IgD-negative memory B cell (primary cell): ENCODE results near the gene KIAA1217. TPM values are rescaled to one million over a fixed set of nuclear protein-coding genes. Genes with fewer than 3 reads are reported as not detected.

Experiments used
- H3K27ac Mint-ChIP-seq, 3 donors: one replicate each; pipeline ENCODE4 v1.8.0; 2020 to 2022; ENCODE audit warnings: mild to moderate bottlenecking in 3 of 3, mixed read lengths in 3 of 3, moderate library complexity in 1 of 3
- H3K27me3 Mint-ChIP-seq: one replicate; pipeline ENCODE4 v1.8.0; 2021; ENCODE audit warnings: mixed read lengths
- H3K36me3 Mint-ChIP-seq: one replicate; pipeline ENCODE4 v1.8.0; 2020; ENCODE audit warnings: mild to moderate bottlenecking, mixed read lengths
- H3K4me1 Mint-ChIP-seq, 3 donors: one replicate each; pipeline ENCODE4 v1.8.0; 2020 to 2022; ENCODE audit warnings: mixed read lengths in 3 of 3, mild to moderate bottlenecking in 1 of 3
- H3K4me3 Mint-ChIP-seq, 4 donors: one replicate each; pipeline ENCODE4 v1.8.0; 2020 to 2022; ENCODE audit warnings: mild to moderate bottlenecking in 4 of 4, mixed read lengths in 4 of 4, moderate library complexity in 3 of 4
- H3K9me3 Mint-ChIP-seq, 3 donors: one replicate each; pipeline ENCODE4 v1.8.0; 2020 to 2021; ENCODE audit warnings: mixed read lengths in 3 of 3, mild to moderate bottlenecking in 1 of 3
- polyA plus RNA-seq: library from polyadenylated mRNA; unstranded; fragments of 300-500 nt; fragmentation: Illumina TruSeq; gene quantifications from one replicate; pipeline ENCODE4 v1.2.3, GENCODE V29; 2021

The KIAA1217 gene
- polyA plus RNA-seq, 1 donor from 2014 or later, result not detected

DNA sequence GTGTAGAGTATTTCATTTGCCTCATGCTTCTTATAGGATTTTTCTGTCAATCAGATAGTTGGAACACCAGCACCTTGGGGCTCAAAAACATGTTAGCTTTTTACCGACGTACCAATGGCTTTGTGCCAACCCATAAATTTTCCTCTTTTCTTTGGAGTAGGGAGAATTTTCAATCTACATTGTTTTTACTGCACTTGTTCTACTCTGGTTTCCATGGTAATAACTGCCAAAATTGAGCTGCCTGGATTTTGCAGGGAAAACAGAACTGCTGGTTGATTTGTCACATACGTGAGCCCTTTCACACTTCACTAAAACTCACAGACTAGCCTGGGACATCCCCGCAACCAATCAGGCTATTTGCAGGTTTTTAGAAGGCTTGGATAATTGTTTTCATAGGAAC is 325.0 kb downstream of the KIAA1217 start:
- peaks cover 2% of the 10 kb centered on the region for H3K27me3 Mint-ChIP-seq
- H3K4me3 Mint-ChIP-seq, result no peak overlapping the region
- H3K4me1 Mint-ChIP-seq, result no peaks in the 10 kb centered on the region
- H3K36me3 Mint-ChIP-seq, result no peaks in the 10 kb centered on the region
- peaks cover 0 to 4% (median 0%) of the 10 kb centered on the region in 3 donors for H3K9me3 Mint-ChIP-seq
- H3K27ac Mint-ChIP-seq, result no peak overlapping the region

DNA sequence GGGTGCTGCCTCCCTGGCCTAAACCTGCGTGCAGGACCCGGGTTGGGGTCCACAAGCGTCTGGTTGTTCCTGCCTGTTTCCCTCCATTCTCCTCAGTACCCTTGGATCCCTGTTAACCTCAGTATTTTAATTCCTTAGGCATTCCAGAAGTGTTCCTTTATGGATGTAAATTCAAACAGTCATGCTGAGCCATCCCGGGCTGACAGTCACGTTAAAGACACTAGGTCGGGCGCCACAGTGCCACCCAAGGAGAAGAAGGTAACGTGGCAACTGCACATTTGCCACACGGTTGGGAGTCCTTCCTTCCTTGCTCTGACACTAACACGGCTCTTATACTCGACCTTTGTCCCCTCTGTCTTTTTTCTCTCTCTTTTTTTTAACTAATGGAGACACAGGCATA is 327.7 kb downstream of the KIAA1217 start:
- peaks cover 0 to 4% (median 0%) of the 10 kb centered on the region in 3 donors for H3K9me3 Mint-ChIP-seq
- no peaks in the 10 kb centered on the region for H3K27me3 Mint-ChIP-seq
- peaks cover 0 to 1% (median 0%) of the 10 kb centered on the region in 3 donors for H3K4me1 Mint-ChIP-seq
- no peaks in the 10 kb centered on the region for H3K36me3 Mint-ChIP-seq
- peak overlapping the region in 1 of 3 donors; percentile 18 for H3K27ac Mint-ChIP-seq
- no peak overlapping the region for H3K4me3 Mint-ChIP-seq

DNA sequence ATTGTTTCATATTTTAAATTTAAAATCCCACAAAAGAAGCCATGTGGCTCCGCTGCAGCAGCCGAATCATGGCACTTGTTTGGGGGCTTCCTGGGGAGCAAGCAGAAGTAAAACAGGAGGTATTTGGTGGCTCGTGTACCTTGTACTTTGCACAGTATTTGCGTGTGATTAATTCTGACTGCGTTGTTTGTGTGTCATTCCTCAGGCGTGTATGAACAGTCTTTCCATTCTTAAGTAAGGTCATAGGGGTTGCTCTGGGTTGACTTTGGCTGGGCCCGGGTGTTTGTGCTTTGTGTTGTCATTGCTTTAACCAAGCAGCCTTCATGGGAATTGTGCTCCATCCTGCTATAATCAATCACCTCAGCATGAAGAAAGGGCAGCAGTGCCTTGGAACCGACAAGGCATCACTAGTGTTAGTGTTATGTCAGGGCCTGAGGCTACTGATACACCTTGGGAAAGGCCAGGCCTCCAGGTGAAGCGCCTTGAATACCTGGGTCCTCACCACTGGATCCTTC is 332.4 kb downstream of the KIAA1217 start:
- peak overlapping the region in 1 of 3 donors; percentile 60 for H3K27ac Mint-ChIP-seq

DNA sequence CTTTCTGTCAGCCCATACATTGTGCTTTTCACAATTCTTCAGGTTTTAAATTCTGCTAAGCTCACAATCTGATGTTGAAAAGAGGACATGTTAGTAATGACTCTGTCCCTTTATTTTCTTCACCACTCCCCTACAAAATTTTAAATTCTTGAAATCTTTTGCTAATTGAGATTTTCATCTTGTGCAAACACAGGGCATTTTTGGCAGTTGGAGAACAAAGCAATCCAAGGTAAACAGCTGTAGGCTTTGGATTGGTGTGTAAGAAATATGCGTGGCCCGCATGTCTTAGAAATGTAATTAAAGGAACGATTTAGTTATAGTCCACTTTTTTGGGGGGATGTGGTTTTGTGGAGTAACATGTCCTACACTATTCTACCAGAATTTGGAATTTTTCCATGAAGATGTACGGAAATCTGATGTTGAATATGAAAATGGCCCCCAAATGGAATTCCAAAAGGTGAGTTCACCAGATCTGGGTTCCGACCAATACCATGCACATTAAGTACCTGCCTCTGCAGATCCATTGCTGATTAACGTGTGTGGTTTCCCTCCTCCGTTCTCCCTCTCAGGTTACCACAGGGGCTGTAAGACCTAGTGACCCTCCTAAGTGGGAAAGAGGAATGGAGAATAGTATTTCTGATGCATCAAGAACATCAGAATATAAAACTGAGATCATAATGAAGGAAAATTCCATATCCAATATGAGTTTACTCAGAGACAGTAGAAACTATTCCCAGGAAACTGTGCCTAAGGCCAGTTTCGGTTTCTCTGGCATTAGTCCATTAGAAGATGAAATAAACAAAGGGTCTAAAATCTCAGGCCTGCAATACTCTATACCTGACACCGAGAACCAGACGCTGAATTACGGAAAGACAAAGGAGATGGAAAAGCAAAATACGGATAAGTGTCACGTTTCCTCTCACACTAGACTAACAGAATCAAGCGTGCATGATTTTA is 333.7 kb downstream of the KIAA1217 start:
- no peak overlapping the region for H3K4me3 Mint-ChIP-seq
- peaks cover 0 to 1% (median 0%) of the 10 kb centered on the region in 3 donors for H3K4me1 Mint-ChIP-seq
- H3K27ac Mint-ChIP-seq, result no peak overlapping the region
- no peaks in the 10 kb centered on the region for H3K36me3 Mint-ChIP-seq
- H3K27me3 Mint-ChIP-seq, result peaks cover 3% of the 10 kb centered on the region
- no peaks in the 10 kb centered on the region for H3K9me3 Mint-ChIP-seq

More for the DNA sequence above, 332.4 kb downstream of the KIAA1217 start:
- Mint-ChIP-seq H3K9me3 (no peaks in the 10 kb centered on the region), H3K4me3 (no peak overlapping the region), H3K4me1 (peaks cover 0 to 1% (median 0%) of the 10 kb centered on the region in 3 donors), H3K36me3 (no peaks in the 10 kb centered on the region), H3K27me3 (peaks cover 3% of the 10 kb centered on the region)

DNA sequence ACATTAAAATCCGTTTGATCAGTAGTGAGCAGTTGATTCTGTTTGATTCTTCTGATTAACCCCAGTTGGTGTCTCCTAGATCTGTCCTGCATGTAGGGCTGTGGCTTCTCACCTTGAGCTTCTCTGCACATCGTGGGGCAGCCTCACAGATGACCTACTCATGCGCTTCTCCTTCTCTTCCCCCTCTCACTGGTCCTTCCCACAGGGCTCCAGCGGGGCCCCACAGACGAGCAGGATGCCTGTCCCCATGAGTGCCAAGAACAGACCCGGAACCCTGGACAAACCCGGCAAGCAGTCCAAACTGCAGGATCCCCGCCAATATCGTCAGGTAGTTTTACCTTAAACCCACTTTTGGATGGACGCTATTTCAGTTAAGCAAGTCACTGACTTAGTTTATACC is 335.8 kb downstream of the KIAA1217 start:
- no peak overlapping the region for H3K27ac Mint-ChIP-seq
- no peaks in the 10 kb centered on the region for H3K36me3 Mint-ChIP-seq
- H3K27me3 Mint-ChIP-seq, result peaks cover 3% of the 10 kb centered on the region
- peaks cover 0 to 1% (median 0%) of the 10 kb centered on the region in 3 donors for H3K4me1 Mint-ChIP-seq
- no peak overlapping the region for H3K4me3 Mint-ChIP-seq
- no peaks in the 10 kb centered on the region for H3K9me3 Mint-ChIP-seq

DNA sequence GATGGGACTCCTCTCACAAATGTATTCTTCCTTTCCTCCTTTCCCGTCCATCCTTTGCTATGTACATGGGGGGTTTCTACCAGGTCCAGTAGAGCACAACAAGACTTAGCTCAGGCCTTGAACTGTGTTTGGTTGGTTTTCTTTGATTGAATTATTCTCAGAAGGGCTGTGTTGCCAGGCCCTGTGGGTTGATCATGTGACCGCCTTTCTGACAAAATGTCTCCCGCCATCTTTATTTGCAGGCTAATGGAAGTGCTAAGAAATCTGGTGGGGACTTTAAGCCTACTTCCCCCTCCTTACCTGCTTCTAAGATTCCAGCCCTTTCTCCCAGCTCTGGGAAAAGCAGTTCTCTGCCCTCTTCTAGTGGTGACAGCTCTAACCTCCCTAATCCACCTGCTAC is 336.6 kb downstream of the KIAA1217 start:
- H3K36me3 Mint-ChIP-seq, result no peaks in the 10 kb centered on the region
- H3K4me3 Mint-ChIP-seq, result no peak overlapping the region
- no peaks in the 10 kb centered on the region for H3K4me1 Mint-ChIP-seq
- H3K27me3 Mint-ChIP-seq, result peaks cover 3% of the 10 kb centered on the region
- no peaks in the 10 kb centered on the region for H3K9me3 Mint-ChIP-seq
- no peak overlapping the region for H3K27ac Mint-ChIP-seq

DNA sequence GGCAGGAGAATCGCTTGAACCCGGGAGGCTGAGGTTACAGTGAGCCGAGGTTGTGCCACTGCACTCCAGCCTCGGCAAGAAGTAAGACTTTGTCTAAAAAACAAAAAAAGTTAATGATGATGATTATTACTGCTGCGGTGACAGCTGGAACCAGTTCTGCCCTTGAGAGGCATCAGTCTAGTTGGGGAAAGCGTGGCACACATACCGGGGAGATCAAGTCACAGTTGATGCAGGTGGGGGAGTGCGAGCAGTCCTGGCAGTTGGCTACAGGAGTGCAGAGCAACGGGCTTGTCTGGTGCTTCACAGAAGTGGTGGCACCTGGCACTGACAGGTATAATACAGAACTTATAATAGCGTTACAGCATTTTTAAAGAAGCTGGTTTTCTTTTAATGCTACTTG is 341.7 kb downstream of the KIAA1217 start:
- peaks cover 1% of the 10 kb centered on the region for H3K27me3 Mint-ChIP-seq
- no peaks in the 10 kb centered on the region for H3K9me3 Mint-ChIP-seq
- H3K4me1 Mint-ChIP-seq, result no peaks in the 10 kb centered on the region
- H3K36me3 Mint-ChIP-seq, result no peaks in the 10 kb centered on the region
- no peak overlapping the region for H3K4me3 Mint-ChIP-seq
- H3K27ac Mint-ChIP-seq, result no peak overlapping the region

DNA sequence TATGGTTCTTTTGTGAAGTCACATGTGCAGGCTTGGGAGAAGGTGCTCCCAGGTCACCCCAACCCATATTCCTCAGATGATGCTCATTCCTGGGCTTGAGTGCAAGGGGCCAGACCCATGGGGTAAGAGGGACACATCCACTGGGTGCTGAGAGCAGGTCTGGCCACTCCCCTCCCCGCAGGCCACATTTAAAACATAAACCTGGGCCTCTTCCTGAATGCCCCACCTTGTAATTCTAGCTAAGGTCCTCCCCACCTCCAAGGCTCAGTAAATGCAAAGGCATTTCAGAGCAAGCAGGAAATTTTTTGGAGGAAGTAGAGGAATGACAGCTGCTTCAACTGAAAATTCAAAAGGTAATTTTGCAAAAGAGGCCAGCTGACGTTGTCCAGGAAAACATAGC is 342.2 kb downstream of the KIAA1217 start:
- H3K27ac Mint-ChIP-seq, result no peak overlapping the region
- H3K4me3 Mint-ChIP-seq, result no peak overlapping the region
- no peaks in the 10 kb centered on the region for H3K9me3 Mint-ChIP-seq
- no peaks in the 10 kb centered on the region for H3K27me3 Mint-ChIP-seq
- H3K36me3 Mint-ChIP-seq, result no peaks in the 10 kb centered on the region
- no peaks in the 10 kb centered on the region for H3K4me1 Mint-ChIP-seq

DNA sequence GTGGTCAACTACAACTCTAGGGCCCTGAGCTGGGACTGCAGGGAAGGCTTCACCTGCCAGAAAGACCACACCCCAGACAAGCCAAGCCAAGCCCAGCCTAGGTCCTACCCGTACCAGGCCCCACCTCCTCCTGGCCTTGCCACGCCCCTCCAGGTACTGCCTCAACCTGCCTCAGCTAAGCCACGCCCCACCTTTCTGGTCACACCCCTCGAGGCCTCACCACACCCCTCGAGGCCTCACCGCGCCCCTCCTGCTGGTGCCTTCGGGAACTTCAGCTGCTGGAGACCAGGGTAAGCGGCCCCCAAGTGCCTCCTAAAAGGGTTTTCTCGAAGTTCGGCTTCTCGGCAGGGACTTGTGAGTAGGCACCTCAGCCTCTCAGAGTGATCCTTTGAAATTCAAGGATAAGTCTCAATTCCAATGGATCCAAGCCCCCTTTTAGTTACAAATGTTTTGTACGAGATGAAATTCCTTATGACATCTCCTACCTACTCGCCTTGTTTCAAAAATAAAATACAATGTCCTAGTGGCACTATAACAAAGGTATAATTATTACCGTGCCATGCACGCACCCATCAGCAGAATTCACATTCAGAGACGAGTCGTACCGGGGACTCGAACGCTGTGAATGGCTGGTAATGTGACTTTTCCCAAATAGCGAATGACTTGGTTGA is 343.5 kb downstream of the KIAA1217 start:
- no peaks in the 10 kb centered on the region for H3K36me3 Mint-ChIP-seq
- no peak overlapping the region for H3K4me3 Mint-ChIP-seq
- peaks cover 5% of the 10 kb centered on the region for H3K27me3 Mint-ChIP-seq
- no peak overlapping the region for H3K27ac Mint-ChIP-seq
- H3K9me3 Mint-ChIP-seq, result no peaks in the 10 kb centered on the region
- no peaks in the 10 kb centered on the region for H3K4me1 Mint-ChIP-seq

DNA sequence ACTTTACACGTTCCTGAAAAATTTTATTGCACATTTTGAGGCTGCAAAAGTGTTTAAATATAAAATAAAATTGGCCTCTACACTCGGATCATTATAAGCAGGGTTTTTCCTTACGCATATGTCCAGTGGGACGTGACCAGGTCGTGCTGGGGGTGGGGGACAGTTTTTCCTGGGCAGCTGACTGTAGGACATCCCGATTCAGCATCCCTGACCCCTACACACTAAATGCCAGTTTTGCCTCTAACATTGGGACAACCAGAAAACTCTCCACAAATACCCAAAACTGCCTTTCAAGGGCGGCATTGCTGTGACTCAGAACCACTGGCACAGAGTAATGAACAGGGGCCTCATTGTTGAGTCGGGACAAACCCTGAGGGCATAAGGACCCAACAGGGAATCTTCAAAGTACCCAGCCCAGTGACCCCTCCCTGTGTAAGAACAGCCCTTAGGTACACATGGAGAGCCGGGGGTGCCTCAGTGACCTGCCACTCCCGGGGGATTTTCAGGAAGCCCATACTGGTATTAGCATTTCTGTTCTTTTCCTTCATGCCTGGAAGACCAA is 344.2 kb downstream of the KIAA1217 start:
- H3K9me3 Mint-ChIP-seq, result no peaks in the 10 kb centered on the region
- H3K36me3 Mint-ChIP-seq, result no peaks in the 10 kb centered on the region
- H3K27ac Mint-ChIP-seq, result no peak overlapping the region

DNA sequence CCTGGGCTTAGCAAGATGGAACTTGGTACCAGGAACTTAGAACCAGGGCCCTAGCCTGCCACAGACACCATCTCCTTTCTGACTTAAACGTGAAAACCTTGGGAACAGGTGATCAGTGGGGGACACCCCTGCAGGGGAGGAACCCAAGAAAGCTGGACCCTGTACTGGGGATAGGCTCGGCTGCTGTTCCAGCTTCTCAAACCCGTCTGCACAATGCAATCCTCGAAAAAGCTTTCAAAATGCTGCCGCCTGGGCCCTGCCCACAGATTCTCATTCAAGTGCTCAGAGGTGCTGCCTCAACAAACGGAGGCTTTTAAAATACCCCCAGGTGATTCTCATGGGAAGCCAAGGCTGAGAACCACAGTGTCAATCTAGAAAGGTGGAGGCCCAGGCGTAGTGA is 345.1 kb downstream of the KIAA1217 start:
- peaks cover 5% of the 10 kb centered on the region for H3K27me3 Mint-ChIP-seq
- H3K27ac Mint-ChIP-seq, result peak overlapping the region in 1 of 3 donors; percentile 13
- no peaks in the 10 kb centered on the region for H3K4me1 Mint-ChIP-seq
- H3K36me3 Mint-ChIP-seq, result no peaks in the 10 kb centered on the region
- H3K9me3 Mint-ChIP-seq, result no peaks in the 10 kb centered on the region
- no peak overlapping the region for H3K4me3 Mint-ChIP-seq

More for the DNA sequence above, 344.2 kb downstream of the KIAA1217 start:
- Mint-ChIP-seq H3K27me3 (peaks cover 5% of the 10 kb centered on the region), H3K4me3 (no peak overlapping the region), H3K4me1 (no peaks in the 10 kb centered on the region)

DNA sequence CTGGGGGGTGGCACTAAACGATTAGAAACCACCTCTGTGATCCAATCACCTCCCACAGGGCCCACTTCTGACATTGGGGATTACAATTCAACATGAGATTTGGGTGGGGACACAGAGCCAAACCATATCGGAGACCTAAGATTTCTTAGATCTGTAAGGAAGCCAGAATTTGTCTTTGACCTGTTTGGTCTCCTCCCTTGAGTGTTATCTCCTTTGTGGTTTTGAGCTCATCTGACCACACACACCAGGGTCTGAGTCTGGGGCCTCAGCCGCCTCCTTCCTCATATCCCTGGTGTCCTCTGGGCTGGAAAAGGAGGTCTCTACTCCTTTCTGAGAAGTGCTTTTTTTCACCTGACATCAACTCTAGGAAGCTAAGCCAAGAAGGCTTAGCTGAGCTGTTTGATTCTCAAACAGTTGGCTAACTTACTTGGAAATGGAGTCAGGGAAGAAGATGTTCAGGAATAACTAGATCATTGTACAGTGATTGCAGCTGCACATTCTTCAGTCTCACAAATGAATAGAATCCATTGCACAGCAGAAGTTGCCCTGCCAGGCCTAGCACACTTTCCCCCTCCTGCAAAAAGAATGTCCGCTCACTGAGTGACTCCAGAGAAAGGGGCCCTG is 347.3 kb downstream of the KIAA1217 start:
- Mint-ChIP-seq H3K4me3 (no peak overlapping the region), H3K36me3 (no peaks in the 10 kb centered on the region), H3K27me3 (peaks cover 5% of the 10 kb centered on the region), H3K9me3 (no peaks in the 10 kb centered on the region), H3K4me1 (no peaks in the 10 kb centered on the region), H3K27ac (no peak overlapping the region)

DNA sequence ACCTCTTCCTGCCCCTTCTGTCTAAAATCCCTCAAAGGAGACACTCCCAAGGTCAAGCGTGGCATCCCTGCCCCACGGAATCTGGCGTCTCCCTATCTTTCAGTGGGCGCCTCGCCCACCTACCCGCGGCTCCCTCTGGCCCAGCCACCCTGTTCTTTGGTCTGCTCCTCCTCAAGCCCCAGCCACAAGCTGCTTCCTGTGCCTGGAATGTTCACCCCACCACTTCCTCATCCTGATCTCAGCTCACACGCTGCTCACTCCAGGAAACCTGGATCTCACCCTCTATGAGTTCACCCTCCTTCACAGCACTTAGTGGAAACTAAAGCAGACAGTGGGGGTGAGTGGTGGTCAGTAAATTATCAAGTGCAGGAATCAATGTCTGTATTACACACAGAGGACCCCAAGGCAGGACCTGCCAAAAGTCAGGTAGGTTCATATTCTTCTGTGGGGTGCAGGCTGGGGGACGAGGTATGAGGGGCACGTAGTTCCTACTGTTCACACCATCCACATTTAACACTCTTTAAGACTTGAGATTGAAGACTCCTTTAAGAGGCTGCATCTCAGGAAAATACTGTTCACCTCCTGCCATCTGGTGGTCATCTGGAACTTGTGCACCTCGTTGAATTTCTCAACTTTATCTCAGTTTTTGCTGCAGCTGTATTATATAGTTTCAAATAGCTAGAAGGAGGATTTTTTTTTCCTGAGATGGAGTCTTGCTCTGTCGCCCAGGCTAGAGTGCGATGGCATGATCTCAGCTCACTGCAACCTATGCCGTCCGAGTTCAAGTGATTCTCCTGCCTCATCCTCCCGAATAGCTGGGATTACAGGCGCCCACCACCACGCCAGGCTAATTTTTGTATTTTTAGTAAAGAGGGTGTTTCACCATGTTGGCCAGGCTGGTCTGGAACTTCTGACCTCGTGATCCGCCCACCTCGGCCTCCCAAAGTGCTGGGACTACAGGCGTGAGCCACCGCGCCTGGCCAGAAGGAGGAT is 348.1 kb downstream of the KIAA1217 start:
- no peaks in the 10 kb centered on the region for H3K4me1 Mint-ChIP-seq
- H3K27me3 Mint-ChIP-seq, result peaks cover 5% of the 10 kb centered on the region
- H3K9me3 Mint-ChIP-seq, result no peaks in the 10 kb centered on the region
- H3K36me3 Mint-ChIP-seq, result no peaks in the 10 kb centered on the region
- no peak overlapping the region for H3K4me3 Mint-ChIP-seq
- H3K27ac Mint-ChIP-seq, result no peak overlapping the region

DNA sequence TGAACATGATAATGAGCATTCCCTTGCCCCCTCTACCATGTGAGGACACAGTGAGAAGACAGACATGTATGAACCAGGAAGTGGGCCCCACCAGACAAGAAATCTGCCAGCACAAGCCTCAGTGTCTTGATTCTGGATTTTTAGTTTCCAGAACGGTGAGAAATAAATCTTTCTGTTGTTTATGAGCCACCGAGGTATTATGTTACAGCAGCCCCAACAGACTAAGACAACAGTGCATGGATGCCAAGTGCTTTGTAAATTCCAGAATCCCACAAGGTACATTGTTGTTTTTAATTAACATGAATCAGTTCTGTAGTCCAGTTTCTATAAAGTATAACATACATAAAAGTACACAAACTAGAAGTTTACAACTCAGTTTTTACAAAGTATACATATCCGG is 352.5 kb downstream of the KIAA1217 start:
- no peak overlapping the region for H3K27ac Mint-ChIP-seq
- no peaks in the 10 kb centered on the region for H3K9me3 Mint-ChIP-seq

More for the DNA sequence above, 352.5 kb downstream of the KIAA1217 start:
- Mint-ChIP-seq H3K4me1 (no peaks in the 10 kb centered on the region), H3K4me3 (no peak overlapping the region), H3K27me3 (peaks cover 8% of the 10 kb centered on the region), H3K36me3 (peaks cover 1% of the 10 kb centered on the region)
